ENCODE measurements around the gene NCAPD2.
"Not testable (repeated sequence)": the region's sequence is repeated elsewhere in the genome, so short reads cannot be mapped to it uniquely, and the experiment has no call there.

NCAPD2 gene

DNA sequence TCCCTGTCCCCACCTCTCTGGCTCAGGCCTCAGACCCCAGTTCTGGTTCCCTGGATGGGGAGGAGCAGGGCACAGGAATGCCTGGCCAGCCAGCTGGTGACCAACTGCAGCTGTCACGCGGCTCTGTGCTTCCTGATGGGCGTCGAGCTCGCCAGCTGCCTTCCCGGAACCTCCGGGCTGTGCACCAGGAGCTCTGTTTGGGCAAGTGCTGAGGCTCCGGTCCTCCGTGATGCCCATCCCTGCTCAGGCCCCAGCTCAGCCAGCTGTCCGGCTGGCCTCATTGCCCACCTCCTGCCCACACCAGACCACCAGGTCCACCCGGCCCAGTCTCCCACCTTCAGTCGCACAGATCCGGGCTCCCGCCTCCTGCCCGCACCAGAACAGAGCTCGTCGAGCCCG is 57.2 kb downstream of the NCAPD2 start:
- DNase-seq: no peak

DNA sequence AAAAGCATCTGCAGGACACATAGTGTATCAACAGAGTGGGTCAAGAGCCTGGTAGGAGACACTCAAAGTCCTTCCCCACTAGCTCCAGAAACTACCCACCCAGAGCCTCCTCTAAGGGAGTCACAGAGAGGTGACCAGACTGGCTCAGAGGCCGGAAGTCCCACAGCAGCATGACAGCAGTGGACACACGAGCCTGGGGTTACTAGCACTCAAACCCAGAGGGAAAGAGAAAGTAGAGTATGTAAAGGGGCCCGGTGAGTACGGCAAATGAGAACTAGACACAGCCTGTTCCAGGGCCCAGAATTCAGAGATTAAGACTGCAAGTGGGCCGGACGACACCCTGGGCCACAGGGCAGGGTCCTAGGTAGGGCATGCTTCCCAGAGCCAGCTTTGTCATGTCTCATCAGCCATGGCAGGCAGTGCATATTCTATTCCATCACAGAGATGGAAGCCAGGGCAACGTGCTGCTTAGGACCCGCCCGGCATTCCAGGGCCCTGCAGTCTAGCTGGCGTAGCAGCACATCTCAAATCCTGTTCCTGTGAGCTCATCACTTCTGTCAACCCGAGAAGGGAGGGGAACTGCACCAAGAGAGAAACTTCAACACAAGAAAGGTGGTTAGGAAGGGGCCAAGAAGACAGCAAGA is 57.7 kb downstream of the NCAPD2 start:
- DNase-seq: peak; percentile 71

DNA sequence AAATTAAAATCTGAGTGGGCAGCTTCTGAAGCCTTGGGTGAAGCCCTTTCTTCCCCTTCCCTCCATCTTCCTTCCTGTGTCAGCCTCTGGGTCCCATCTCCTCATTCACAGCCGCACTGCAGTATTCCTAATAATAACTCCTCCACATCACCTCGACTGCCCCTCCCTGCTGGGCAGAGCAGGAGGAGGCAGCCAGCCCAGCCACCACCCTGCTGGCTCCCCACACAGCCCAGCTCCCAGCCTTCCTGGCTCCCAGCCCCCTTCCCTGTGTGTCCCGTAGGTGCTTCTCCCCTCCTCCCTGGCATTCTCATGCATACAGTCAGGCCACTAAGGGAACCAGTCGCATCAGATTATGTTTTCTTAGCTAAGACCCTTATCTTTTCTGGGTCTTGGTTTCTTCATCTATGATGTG is 58.2 kb downstream of the NCAPD2 start:
- no peak for DNase-seq

DNA sequence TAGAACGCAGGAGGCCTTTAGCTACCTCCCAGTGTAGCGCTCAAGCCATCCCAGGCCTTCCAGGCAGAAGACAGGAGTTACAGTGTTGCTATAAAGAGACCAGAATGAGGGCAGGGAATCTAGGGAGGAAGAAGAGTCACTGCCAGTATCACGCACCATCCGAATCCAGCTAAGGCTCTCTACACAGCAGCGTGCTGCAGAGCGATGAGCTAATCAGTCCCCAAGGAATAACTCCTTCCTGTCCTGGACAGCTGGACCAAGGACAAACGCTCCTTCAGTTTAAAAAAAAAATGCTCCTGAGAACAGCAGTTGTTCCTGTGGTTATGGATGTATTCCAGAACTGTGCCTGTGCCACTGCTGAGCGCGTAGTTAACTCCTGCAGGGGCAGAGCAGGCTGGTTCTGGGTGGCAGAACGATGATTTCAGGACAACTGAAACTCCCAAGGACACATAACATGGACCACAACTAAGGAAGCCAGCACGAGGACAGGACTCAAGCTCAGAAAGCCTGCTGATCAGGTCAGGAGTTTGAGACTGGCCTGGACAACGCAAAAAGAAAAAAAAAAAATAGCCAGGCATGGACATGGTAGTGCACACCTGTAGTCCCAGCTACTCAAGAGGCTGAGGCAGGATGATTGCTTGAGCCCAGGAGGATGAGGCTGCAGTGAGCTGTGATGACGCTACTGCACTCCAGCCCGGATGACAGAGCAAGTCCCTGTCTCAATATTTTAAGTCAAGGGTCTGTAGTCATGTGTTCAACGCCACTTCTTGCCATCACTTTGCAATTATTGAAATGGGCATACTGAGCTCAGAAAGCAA is 59.4 kb downstream of the NCAPD2 start:
- no peak for DNase-seq

DNA sequence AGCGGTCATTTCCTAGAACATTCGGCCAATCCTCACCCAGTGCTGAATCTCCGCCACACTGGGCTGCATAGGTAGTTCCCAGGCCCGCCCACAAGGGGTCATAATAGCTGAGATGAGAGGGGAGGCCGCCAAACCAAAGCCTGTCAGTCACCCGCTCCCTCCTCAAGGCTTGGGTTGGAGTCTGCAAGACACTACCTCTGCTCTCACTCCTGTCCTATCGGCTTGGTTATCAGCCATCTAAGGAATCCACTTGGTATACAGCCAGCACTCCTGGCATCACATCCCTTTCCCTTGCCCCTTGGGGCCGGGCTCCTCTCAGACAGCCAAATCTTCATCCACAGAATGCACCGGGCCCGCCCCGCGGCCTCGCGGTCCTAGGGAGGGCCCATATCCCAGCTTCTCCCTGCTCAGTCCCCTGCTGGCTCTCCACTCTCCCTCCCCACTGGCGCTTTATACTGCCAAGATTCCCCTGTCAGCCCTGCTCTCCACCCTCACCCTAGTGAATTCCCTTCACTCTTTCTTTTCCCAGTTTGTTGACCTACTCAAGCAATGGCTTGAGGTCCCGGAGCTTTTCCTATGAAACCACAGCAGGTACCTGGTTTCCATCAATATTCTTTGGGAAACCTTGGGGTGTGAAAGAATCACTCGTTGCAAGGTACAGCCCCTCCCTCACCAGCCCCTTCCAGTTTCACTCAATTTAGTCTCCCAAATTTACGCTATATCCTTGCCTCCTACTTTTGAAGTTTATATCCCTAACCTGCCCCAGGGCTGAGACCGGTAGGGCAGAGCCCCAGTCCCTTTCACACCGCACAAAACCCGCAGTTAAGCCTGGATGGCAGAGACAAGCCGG is 60.5 kb downstream of the NCAPD2 start:
- peak; percentile 83 for DNase-seq

DNA sequence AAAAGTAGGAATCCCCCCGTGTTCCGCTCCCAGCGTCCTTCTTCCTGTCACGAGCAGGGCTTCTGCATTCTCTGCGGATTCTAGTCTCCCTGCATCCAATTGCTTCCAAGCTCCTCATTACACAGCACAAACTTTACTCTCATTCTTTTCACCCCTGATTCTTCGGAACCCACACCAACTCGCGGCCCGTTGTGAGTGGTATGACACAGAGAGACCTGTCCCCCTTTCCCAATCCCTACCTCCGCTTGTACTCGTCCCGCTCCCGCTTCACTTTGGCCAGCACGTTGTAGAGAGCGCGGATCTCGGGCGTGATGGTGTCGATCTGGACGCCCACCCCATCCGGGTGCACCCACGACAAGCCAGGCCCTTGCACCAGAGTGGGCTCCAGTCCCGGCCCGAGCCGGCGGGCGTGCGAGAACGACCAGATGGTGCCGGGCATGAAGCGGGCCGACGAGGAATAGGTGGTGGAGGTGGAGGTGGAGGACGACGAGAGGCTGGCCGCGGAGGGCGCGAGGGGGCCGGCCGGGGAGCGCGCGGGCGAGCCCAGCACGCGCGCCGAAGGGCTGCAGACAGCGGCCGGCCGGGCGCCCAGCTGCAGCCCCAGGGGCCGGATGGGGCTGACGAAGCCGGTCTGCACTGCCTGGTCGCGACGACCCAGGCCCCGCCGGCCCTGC is 61.3 kb downstream of the NCAPD2 start:
- peak; percentile 59 for DNase-seq

DNA sequence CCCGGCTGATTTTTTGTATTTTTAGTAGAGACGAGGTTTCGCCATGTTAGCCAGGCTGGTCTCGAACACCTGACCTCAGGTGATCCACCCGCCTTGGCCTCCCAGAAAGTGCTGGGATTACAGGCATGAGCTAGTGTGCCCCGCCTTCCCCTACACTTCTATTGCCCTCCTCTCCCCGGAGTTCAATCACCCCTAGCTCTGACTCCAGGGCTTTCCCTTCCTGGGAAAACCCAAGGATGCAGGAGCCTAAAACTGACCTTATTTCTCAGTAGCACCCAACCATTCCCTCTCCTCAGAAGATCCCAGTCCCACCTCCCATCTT is 62.6 kb downstream of the NCAPD2 start:
- DNase-seq: not testable (repeated sequence)

DNA sequence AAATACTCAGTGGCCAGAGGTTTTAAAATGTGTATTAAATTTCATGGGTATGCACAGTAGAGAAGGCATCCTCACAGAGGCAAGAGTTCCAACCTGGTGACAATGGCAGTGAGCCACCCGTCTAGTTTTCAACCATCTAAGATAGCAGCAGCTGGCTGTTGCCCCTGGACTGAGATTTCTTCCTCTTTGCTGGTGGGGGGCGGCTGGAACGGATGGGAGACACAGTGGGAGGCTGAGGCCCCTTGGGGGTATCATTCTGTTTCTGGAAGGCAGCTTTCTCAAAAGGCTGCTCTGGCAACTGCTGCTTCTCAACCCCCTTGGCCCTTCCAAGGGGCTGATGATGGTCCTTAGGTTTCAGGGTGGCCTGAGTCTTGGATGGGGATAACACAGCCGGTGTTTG is 63.0 kb downstream of the NCAPD2 start:
- DNase-seq: no peak

DNA sequence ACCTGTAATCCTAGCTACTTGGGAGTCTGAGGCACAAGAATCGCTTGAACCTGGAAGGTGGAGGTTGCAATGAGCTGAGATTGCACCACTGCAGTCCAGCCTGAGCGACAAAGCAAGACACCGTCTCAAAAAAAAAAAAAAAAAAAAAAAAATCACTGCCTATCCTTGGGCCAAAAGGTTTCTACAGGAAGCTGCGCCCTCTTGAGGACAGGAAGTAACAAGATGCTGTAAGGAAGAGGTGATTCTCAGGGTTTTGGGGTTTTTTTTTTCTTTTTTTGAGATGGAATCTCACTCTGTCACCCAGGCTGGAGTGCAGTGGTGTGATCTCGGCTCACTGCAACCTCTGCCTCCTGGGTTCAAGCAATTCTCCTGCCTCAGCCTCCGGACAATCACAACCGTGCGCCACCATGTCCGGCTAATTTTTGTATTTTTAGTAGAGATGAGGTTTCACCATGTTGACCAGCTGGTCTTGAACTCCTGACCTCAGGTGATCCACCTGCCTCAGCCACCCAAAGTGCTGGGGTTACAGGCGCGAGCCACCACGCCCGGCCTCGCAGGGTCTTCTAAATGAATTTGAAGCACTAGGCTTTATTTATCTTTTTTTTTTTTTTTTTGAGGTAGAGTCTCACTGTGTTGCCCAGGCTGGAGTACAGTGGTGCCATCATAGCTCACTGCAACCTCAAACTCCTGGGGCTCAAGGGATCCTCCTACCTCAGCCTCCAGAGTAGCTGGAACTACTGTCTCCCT is 64.3 kb downstream of the NCAPD2 start:
- DNase-seq: peak; percentile 70

DNA sequence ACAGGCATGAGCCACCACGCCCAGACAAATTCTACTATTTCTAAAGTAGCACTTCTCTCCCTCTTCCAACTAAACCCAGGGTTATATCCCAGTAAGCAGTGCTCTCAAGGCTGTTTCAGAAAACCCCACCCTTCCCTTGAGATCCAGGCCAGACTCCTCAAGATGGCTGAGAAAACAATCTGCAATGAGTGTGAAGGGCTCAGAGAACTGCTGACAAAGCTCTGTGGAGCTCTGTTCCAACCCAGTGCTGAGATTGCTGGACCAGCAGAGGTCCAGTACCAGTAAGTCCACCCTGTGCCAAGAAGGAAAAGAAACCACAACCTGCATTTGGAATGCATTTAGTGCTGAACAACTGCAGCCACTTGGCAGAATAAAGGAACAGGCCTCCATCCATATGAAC is 65.6 kb downstream of the NCAPD2 start:
- DNase-seq: no peak

DNA sequence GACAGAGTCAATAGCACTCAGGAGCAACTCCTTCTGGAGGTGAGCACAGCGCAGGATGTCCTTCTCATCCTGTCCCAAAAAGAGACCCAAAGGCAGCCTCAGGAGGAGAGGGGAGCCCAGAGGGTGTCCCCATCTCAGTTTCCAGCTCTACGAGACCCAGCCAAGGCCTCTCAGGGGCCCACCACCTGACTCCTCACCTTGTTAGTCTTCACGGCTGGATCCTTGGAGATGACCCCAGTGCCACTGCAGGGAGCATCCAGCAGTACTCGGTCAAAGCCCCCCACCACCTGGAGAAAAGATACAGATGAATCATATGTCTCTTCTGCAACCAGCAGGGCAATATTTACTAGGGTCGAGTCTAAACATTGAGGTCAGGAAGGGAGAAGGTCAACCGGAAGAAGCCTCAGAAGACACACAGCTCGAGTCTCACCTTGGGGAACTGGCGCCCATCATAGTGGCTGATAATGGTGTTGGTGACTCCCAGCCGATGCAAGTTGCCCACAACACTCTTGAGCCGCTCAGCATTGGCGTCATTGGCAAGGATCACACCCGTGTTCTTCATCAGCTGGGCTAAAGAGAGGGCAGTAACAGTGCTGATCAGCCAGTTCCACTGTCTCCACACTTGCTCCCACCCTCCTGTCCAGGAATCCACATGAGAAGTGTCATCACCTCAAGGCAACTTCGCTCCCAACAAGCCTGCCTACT is 66.8 kb downstream of the NCAPD2 start:
- no peak for DNase-seq

DNA sequence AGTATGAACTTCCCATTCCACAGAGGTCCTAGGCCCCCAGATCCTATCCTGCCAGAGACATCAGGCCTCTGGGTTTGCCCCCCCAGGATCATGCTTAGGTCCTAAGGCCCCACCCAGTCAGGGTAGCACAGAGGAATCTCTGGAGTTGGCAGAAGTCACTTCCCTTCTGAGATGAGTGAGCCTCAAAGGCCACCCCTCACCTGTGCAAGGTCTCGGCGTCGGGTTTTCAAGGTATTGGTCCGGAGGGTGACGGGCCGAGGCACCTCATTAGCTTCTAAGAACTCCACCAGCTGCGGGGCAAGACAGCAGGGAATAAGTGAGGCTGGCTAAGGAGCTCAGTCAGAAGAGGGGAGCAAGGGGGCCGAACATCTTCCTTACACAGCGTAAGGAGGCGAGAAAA is 69.0 kb downstream of the NCAPD2 start:
- DNase-seq: no peak

DNA sequence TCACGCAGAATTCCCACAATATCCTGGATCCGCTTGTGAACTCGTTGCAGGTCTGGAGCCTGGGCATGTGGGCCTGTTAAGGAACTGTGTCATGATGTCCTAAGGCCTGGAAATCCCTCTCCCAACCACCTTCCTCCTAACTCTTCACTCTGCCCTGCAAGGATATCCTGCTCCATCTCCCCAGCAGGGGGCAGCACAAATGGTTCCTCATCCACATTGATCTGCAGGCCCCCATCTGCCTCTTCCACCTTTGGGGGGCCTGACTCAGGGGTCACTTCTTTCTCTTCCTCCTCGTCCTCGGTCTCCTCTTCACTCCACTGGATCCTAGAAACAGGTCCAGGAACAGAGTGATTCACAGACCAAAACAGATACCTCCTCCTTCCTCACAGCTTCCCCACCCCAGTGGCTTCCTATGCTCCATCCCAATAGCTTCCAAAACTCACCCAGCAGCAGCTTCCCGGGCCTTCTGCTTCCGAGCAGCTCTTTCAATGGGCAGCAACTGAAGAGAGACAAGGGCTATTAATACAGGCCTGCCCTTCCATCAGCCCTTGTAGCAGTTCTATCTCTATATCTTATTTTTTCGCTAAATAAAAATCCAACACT is 69.6 kb downstream of the NCAPD2 start:
- peak; percentile 72 for DNase-seq

DNA sequence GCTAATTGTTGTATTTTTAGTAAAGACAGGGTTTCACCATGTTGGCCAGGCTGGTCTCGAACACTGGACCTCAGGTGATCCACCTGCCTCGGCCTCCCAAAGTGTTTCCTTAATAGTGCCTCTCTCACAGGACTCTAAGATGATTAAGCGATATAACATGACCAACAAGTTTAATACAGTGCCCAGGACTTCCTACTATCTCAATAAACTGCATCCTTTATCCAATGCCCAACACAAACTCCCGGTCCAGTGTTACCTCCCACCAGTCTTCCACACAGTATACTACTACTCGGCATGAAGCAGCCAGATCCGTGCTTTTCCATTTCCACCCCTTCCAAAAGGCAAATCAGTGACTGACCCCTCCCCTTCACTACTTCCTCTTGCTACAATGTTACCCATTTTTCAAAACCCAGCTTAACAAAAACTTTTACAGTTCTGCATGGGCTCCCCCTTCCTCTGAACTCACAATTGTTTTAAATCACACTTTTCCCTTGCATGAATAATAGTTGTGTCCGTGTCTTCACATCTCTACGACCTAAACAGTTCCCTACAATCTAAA is 73.3 kb downstream of the NCAPD2 start:
- DNase-seq: peak; percentile 42

DNA sequence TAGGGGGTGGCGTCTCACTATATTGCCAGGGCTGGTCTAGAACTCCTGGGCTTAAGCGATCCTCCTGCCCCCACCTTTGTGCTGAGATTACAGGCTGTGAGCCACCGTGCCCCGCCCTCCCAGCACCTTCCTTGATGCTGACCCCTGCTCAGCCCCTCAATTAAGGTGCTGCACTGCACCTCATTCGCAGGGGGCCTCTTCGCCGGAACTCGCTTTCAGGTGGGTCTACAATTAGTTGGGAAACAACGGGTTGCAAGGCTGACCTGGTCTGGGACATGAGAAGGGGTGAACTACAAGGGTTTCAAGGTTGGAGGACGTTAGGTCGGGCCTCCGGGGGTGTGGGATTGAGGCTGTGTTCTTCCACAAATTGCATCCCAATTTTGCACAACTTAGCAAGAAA is 75.4 kb downstream of the NCAPD2 start:
- DNase-seq: no peak

DNA sequence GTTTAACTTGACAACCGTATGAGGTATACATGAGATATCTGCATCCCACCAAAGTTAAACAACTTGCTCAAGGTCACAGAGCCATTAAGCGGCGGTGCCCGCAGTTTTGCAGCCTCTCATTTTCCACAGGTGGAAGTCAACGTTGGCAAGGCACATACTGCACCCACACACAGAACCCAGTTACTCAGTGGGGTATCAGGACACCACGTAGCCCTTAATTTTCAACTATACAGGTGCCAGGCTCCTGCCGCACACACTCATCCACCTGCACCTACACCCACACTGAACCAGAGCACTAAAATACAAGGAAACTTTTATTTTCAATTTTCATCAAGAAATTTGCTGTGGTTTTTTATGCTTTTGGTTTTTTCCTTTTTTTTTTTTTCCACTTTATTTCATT is 75.9 kb downstream of the NCAPD2 start:
- DNase-seq: no peak

DNA sequence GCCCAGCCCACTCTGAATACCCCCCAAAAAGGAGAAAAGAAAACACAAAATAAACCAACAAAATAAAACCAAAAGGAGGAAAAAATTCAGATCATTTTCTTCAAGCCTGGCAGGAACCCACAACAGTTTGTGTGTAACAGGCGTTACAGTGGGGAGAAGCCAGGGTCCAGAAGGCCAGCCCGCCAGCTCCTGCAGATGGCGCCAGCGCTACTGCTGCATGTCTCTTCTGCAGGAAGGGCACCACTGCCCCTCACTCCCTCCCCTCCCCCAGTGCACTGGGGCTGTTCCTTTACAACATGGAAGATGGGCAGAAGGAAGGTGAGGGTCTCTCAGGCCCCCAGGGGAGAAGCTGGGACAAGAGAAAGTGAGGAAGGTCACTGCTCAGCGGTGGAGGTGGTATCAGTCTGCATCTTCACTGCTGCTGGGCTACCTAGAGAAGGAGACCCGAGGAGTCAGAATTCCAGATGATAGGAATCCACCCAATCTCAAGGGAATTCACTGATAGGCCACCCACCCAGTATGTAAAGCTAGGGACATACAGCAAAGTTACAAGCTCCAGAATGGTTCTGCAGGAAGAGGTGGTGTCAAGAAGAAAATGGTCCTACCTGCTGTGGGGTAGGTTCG is 76.5 kb downstream of the NCAPD2 start:
- DNase-seq: peak; percentile 30

DNA sequence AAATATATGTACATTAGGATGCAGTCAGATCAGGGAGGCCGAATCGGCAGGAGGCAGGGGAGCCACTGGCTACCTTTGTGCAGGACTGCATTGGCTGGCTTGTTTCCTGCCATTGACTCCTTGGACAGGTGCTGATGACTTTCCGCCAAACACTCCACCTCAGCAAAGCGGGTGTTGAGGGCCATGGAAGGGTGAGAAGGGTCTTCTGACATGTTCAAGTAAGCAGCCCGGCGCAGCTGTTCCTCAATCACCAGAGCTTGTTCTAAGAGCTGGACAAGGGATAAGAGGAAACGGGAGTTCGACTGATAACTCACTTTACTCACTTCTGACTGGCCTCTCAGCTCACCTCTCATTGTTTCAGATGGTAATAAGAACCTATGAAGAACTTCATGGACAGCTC is 79.1 kb downstream of the NCAPD2 start:
- no peak for DNase-seq

DNA sequence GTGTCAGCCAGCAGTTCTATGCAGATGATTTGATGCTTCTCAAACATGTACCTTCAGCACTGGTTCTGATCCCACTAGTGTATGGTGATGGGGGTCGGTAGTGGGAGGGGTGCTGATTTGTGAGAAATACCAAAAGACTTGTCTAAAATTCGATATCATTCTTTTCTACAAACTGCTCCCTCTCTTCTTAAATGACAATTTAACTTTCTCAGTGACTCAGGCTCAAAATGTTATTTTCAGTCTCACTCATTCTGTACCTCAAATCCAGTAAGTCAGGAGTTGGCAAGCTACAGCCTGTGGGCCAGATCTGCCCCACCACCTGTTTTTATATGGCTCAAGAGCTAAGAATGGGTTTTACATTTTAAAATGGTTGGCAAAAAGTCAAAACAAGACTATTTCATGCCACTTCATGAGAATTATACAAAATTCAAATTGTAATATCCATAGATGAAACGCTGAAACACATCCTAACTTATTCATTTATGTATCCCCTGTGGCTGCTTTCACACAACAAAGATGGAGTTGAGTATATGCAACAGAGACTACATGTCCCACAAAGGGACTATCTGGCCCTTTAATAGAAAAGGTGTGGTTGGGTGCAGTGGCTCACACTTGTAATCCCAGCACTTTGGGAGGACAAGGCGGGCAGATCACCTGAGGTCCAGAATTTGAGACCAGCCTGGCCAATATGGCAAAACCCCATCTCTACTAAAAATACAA is 80.8 kb downstream of the NCAPD2 start:
- DNase-seq: no peak

DNA sequence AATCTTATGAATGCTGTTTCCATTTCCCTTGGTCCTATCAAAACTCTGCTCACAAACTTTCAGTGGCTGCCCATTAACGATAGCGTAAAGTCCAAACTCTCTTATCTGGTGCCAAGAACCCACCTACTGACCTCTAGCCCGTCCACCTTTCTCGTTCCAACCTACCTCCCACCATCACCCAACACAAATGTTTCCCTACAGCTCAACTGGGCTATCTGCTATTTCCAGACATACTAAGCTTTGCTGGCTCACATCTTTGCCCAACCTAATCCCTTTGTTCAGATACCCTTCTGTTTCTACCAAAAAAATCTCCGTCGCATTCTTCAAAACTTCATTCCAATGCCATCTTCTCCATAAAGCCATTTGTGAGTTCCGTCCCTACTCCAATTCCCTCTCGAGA is 81.7 kb downstream of the NCAPD2 start:
- no peak for DNase-seq
